ENCODE results near the gene ZBTB42.

GRCh38 chr14:104778694-104779331 is 22.1 kb upstream of the ZBTB42 start:
- TF ChIP-seq CTCF (IDR thresholded peaks at IDR 0.05) (no peak), POLR2A (IDR thresholded peaks at IDR 0.05) (no peak), EP300 (IDR thresholded peaks at IDR 0.05) (no peak)

All from tibial nerve (tissue), 4 donors.